ENCODE data around the gene BDNF. TPM values are rescaled to one million over a fixed set of nuclear protein-coding genes. Genes with fewer than 3 reads are reported as not detected.

The BDNF gene
- polyA plus RNA-seq, 4 donors, result 0.15 to 0.69 TPM; not detected in 2

DNA sequence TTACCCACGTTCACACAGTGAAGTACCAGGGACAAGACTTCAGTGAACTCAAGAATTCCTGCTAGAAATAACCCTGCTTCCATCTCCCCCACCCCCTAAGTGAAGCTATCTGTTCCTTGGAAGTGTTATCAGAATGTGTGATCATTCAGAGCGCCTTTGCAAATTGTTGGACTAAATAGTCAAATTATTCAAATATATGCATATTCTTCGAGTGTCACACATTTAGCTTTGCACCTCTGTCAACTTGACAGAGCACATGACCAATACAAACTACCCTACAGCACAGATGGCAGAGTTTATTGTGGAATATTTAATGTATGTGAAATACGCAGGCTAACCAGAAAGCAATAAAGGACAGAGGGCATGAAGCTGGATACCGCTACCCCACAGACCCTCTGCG lies 2.6 kb upstream of the BDNF start:
- no peak overlapping the region for H3K27ac ChIP-seq (ENCODE audit: low read depth in 1 of 3, low read length in 2 of 3)
- FAIRE-seq (no peak), DNase-seq (no peak)
- H3K4me3 ChIP-seq (ENCODE audit: low read depth in 1 of 3, low read length in 3 of 3), result no peak overlapping the region
- no peaks in the 10 kb centered on the region for H3K9me3 ChIP-seq (ENCODE audit: control insufficient read depth in 2 of 2, insufficient read depth in 1 of 2, low read depth in 1 of 2, low read length in 1 of 2)
- 27 to 38% (median 30%) methylated on average over 6 of the region's 6 CpGs for WGBS, 3 donors
- H3K36me3 ChIP-seq (ENCODE audit: control insufficient read depth in 3 of 3, insufficient read depth in 2 of 3, low read depth in 1 of 3, low read length in 3 of 3), result no peaks in the 10 kb centered on the region
- peaks cover 3 to 50% (median 17%) of the 10 kb centered on the region in 3 donors for H3K27me3 ChIP-seq (ENCODE audit: control insufficient read depth in 3 of 3, insufficient read depth in 3 of 3, low read length in 3 of 3)
- H3K4me1 ChIP-seq (ENCODE audit: control insufficient read depth in 3 of 3, insufficient read depth in 2 of 3, low read depth in 1 of 3, low read length in 2 of 3), result peaks cover 0 to 20% (median 2%) of the 10 kb centered on the region in 3 donors

DNA sequence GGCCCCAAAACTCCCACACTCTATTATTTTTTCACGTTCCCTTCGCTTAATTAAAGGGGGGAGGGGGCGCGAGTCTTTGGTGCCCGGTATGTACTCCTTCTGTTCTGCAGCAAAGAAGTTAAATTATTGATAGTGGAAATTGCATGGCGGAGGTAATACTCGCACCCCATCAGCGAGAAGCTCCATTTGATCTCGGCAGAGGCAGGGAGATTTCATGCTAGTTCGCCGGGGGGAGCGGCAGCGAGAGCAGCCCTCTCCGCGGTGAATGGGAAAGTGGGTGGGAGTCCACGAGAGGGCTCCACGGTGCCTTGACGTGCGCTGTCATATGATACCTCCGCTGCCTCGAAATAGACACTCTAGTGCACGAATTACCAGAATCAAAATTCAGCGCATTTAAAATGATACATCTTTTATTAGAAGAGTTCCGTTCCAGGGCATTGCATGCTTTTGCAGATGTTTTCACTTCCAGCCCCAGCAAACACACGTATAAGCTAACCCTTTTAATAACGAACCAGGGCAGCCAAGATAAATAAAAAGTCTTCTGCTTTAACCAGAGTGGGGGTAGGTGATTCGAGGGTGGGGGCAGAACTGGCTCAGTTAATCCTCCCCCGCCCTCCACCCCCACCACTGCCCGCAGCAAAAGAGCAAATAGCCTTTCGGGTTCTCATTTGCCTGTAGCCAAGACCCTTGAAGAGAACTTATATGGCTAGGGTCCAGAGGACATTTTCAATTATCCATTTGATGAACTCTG lies 1.3 kb upstream of the BDNF start:
- H3K9me3 ChIP-seq (ENCODE audit: control insufficient read depth in 2 of 2, insufficient read depth in 1 of 2, low read depth in 1 of 2, low read length in 1 of 2), result no peaks in the 10 kb centered on the region
- no peaks in the 10 kb centered on the region for H3K36me3 ChIP-seq (ENCODE audit: control insufficient read depth in 3 of 3, insufficient read depth in 2 of 3, low read depth in 1 of 3, low read length in 3 of 3)
- peak overlapping the region in 2 of 3 donors; percentile 43 to 49 for H3K4me3 ChIP-seq (ENCODE audit: low read depth in 1 of 3, low read length in 3 of 3)
- peaks cover 3 to 58% (median 17%) of the 10 kb centered on the region in 3 donors for H3K27me3 ChIP-seq (ENCODE audit: control insufficient read depth in 3 of 3, insufficient read depth in 3 of 3, low read length in 3 of 3)
- 1 to 2% (median 1%) methylated on average over 30 of the region's 30 CpGs for whole genome bisulfite sequencing, 3 donors
- FAIRE-seq (no peak), DNase-seq (peak in 1 of 2 donors; percentile 27)
- no peak overlapping the region for H3K27ac ChIP-seq (ENCODE audit: low read depth in 1 of 3, low read length in 2 of 3)
- H3K4me1 ChIP-seq (ENCODE audit: control insufficient read depth in 3 of 3, insufficient read depth in 2 of 3, low read depth in 1 of 3, low read length in 2 of 3), result peaks cover 0 to 20% (median 2%) of the 10 kb centered on the region in 3 donors

DNA sequence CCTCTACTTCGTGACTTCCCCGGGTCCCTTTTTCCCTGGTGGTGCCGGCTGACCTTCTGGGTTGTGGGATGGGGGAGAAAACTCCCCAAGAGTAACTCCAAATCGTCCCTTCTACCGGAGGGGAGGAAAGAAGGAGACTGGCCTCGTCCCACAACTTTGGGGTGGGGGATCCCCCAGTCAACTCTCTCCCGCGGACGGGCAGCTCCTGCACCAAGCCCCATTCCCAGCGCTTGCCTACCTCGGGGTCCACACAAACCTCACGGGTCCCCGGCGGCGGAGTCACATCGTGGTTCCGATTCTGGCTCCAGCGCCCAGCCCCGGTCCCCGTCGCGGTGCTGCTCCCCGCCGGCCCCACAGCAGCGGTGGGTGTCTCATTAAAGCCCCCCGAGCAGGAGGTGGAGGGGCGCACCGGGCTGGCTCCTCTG lies 317 bp downstream of the BDNF start:
- H3K27me3 ChIP-seq (ENCODE audit: control insufficient read depth in 3 of 3, insufficient read depth in 3 of 3, low read length in 3 of 3), result peaks cover 3 to 61% (median 17%) of the 10 kb centered on the region in 3 donors
- FAIRE-seq, result no peak
- no peaks in the 10 kb centered on the region for H3K36me3 ChIP-seq (ENCODE audit: control insufficient read depth in 3 of 3, insufficient read depth in 2 of 3, low read depth in 1 of 3, low read length in 3 of 3)
- no peak overlapping the region for H3K27ac ChIP-seq (ENCODE audit: low read depth in 1 of 3, low read length in 2 of 3)
- peak in 1 of 2 donors; percentile 22 for DNase-seq
- H3K9me3 ChIP-seq (ENCODE audit: control insufficient read depth in 2 of 2, insufficient read depth in 1 of 2, low read depth in 1 of 2, low read length in 1 of 2), result no peaks in the 10 kb centered on the region
- H3K4me3 ChIP-seq (ENCODE audit: low read depth in 1 of 3, low read length in 3 of 3), result peak overlapping the region; percentile 1 to 49 (median 40)
- peaks cover 0 to 20% (median 2%) of the 10 kb centered on the region in 3 donors for H3K4me1 ChIP-seq (ENCODE audit: control insufficient read depth in 3 of 3, insufficient read depth in 2 of 3, low read depth in 1 of 3, low read length in 2 of 3)
- 1 to 2% (median 2%) methylated on average over 26 to 28 of the region's 28 CpGs for WGBS, 3 donors

DNA sequence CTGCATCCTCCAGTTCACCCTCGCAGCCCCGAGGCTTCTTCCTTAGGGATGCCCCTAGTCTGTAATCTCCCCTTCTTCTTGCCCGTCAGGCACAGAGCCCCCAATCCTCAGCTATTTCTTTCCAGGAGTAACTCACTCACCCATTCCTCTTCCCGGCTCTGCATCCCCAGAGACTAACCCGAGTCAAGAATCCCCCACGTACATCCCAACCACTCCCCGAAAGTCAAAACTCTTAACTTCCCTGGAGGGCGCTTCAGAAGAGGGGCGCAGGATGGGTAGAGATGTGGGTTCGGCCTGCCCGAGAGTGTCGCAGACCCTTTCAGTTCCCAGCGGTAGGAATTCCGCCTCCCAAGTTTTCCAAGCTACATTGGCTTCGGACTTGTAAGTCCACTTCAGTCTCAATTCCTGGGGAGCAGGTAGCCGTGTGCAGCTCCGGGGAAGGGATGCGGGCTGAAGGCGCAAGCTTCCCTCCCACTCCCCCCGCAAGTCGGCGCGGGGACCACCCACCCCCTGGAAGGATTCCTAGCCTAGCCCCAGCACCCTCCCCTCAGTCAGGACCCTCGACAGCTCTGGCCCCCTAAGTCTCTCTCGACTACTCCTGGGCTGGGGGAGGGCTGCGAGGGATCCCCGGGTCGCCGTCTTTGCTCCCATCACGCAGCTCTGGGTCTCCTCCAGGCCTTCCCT lies 871 bp downstream of the BDNF start:
- H3K36me3 ChIP-seq (ENCODE audit: control insufficient read depth in 3 of 3, insufficient read depth in 2 of 3, low read depth in 1 of 3, low read length in 3 of 3), result no peaks in the 10 kb centered on the region
- WGBS, 3 donors, result 2 to 4% (median 4%) methylated on average over 30 of the region's 30 CpGs
- H3K4me1 ChIP-seq (ENCODE audit: control insufficient read depth in 3 of 3, insufficient read depth in 2 of 3, low read depth in 1 of 3, low read length in 2 of 3), result peaks cover 0 to 20% (median 2%) of the 10 kb centered on the region in 3 donors
- H3K27ac ChIP-seq (ENCODE audit: low read depth in 1 of 3, low read length in 2 of 3), result no peak overlapping the region
- no peaks in the 10 kb centered on the region for H3K9me3 ChIP-seq (ENCODE audit: control insufficient read depth in 2 of 2, insufficient read depth in 1 of 2, low read depth in 1 of 2, low read length in 1 of 2)
- peak overlapping the region in 2 of 3 donors; percentile 40 to 49 for H3K4me3 ChIP-seq (ENCODE audit: low read depth in 1 of 3, low read length in 3 of 3)
- FAIRE-seq, result no peak
- no peak for DNase-seq
- peaks cover 3 to 61% (median 17%) of the 10 kb centered on the region in 3 donors for H3K27me3 ChIP-seq (ENCODE audit: control insufficient read depth in 3 of 3, insufficient read depth in 3 of 3, low read length in 3 of 3)

DNA sequence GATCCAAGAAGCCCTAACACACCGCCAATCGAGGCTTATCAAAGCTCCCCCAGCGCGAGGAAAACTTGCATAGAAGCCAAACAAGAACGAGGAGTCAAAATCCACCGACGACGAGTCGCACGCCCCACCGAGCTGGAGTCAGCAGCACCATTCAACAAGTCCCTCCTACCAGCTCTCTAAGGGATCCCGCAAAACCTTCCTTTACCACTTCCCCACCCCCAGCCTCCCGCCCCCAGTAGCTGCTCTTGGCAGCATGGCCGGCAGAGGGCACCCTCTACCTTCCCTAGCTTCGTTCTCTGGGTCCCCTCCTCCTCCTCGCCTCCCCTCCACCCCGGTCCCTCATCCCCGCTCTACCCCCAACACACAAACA lies 1.4 kb downstream of the BDNF start:
- Histone ChIP-seq H3K27ac (ENCODE audit: low read depth in 1 of 3, low read length in 2 of 3) (no peak overlapping the region), H3K4me1 (ENCODE audit: control insufficient read depth in 3 of 3, insufficient read depth in 2 of 3, low read depth in 1 of 3, low read length in 2 of 3) (peaks cover 0 to 20% (median 2%) of the 10 kb centered on the region in 3 donors), H3K36me3 (ENCODE audit: control insufficient read depth in 3 of 3, insufficient read depth in 2 of 3, low read depth in 1 of 3, low read length in 3 of 3) (no peaks in the 10 kb centered on the region), H3K27me3 (ENCODE audit: control insufficient read depth in 3 of 3, insufficient read depth in 3 of 3, low read length in 3 of 3) (peaks cover 3 to 61% (median 17%) of the 10 kb centered on the region in 3 donors), H3K4me3 (ENCODE audit: low read depth in 1 of 3, low read length in 3 of 3) (peak overlapping the region in 1 of 3 donors; percentile 40), H3K9me3 (ENCODE audit: control insufficient read depth in 2 of 2, insufficient read depth in 1 of 2, low read depth in 1 of 2, low read length in 1 of 2) (no peaks in the 10 kb centered on the region)
- DNase-seq (peak; percentile 62 to 81), FAIRE-seq (no peak)
- WGBS, 3 donors, result 1 to 3% (median 1%) methylated on average over 17 to 18 of the region's 18 CpGs

DNA sequence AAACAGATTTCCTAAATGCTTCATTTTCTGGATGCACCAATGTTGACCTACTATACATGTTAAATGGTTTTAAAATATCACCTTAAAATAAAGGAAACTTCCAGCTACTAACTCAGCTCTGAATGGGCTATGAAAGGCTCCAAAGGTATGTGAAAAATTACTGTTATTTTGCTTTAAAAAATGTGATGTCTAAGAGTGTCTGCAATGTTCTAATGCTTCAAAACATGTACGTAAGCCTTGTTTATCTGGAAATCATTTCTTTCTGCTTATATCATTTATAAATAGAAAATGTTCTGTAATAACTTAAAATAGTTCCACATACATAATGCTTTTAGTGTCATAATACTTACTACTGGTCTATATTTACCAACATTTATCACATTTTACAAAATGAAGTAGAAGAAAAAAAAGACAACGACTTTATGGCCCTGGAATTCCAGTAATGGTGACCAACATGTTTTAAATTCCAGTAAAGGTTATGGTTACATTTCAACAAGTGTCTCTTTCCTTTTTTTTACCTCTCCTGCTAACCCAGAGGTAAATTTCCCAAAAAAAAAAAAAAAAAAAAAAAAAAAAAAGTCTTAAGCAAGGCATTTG lies 2.5 kb downstream of the BDNF start:
- no peaks in the 10 kb centered on the region for H3K9me3 ChIP-seq (ENCODE audit: control insufficient read depth in 2 of 2, insufficient read depth in 1 of 2, low read depth in 1 of 2, low read length in 1 of 2)
- DNase-seq (no peak), FAIRE-seq (no peak)
- H3K4me1 ChIP-seq (ENCODE audit: control insufficient read depth in 3 of 3, insufficient read depth in 2 of 3, low read depth in 1 of 3, low read length in 2 of 3), result peaks cover 0 to 20% (median 2%) of the 10 kb centered on the region in 3 donors
- H3K27me3 ChIP-seq (ENCODE audit: control insufficient read depth in 3 of 3, insufficient read depth in 3 of 3, low read length in 3 of 3), result peaks cover 3 to 54% (median 17%) of the 10 kb centered on the region in 3 donors
- 44 to 54% (median 49%) methylated on average over 2 of the region's 2 CpGs for WGBS, 3 donors
- H3K27ac ChIP-seq (ENCODE audit: low read depth in 1 of 3, low read length in 2 of 3), result no peak overlapping the region
- no peak overlapping the region for H3K4me3 ChIP-seq (ENCODE audit: low read depth in 1 of 3, low read length in 3 of 3)
- H3K36me3 ChIP-seq (ENCODE audit: control insufficient read depth in 3 of 3, insufficient read depth in 2 of 3, low read depth in 1 of 3, low read length in 3 of 3), result no peaks in the 10 kb centered on the region

DNA sequence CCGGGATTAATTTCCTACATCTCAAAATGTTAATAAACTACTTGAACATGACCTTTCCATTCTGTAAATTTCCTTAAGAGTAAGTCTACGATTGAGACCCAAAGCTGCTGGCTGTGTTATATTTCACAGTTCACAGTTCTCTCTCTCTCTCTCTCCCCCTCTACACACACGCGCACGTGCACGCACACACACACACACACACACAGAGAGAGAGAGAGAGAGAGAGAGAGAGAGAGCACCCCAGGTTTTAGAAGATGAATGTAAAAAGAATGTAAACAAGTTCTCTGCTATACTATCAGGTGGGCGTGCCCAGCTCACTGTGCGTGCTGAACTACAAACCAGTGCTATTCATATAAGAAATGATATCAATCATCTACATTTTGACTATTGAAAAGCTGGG lies 3.3 kb downstream of the BDNF start:
- no peak overlapping the region for H3K27ac ChIP-seq (ENCODE audit: low read depth in 1 of 3, low read length in 2 of 3)
- H3K27me3 ChIP-seq (ENCODE audit: control insufficient read depth in 3 of 3, insufficient read depth in 3 of 3, low read length in 3 of 3), result peaks cover 3 to 47% (median 17%) of the 10 kb centered on the region in 3 donors
- WGBS, 3 donors, result 27 to 36% (median 36%) methylated on average over 7 to 8 of the region's 8 CpGs
- H3K36me3 ChIP-seq (ENCODE audit: control insufficient read depth in 3 of 3, insufficient read depth in 2 of 3, low read depth in 1 of 3, low read length in 3 of 3), result no peaks in the 10 kb centered on the region
- no peak overlapping the region for H3K4me3 ChIP-seq (ENCODE audit: low read depth in 1 of 3, low read length in 3 of 3)
- no peak for DNase-seq
- peaks cover 0 to 20% (median 2%) of the 10 kb centered on the region in 3 donors for H3K4me1 ChIP-seq (ENCODE audit: control insufficient read depth in 3 of 3, insufficient read depth in 2 of 3, low read depth in 1 of 3, low read length in 2 of 3)
- no peaks in the 10 kb centered on the region for H3K9me3 ChIP-seq (ENCODE audit: control insufficient read depth in 2 of 2, insufficient read depth in 1 of 2, low read depth in 1 of 2, low read length in 1 of 2)
- no peak for FAIRE-seq

DNA sequence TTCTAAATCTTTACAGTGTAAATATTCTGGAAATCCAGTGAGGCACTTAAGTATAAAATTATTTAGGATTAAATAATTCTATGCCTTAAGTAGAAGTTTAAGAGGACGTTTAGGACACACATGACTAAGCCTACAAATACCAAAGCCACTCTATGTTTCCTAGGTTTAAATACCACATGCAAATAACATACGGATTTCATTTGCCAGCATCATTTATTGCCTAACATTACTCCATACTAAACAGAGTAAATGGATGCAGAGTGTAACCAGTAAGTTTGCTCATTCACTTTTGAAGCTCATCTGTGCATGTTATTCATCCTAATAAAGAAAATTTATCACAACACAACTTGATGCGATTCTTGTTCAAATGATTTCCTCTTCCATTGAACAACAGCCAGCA lies 4.1 kb downstream of the BDNF start:
- H3K4me1 ChIP-seq (ENCODE audit: control insufficient read depth in 3 of 3, insufficient read depth in 2 of 3, low read depth in 1 of 3, low read length in 2 of 3), result peaks cover 0 to 17% (median 2%) of the 10 kb centered on the region in 3 donors
- DNase-seq (no peak), FAIRE-seq (no peak)
- H3K27me3 ChIP-seq (ENCODE audit: control insufficient read depth in 3 of 3, insufficient read depth in 3 of 3, low read length in 3 of 3), result peaks cover 3 to 39% (median 13%) of the 10 kb centered on the region in 3 donors
- H3K36me3 ChIP-seq (ENCODE audit: control insufficient read depth in 3 of 3, insufficient read depth in 2 of 3, low read depth in 1 of 3, low read length in 3 of 3), result no peaks in the 10 kb centered on the region
- 54 to 59% (median 58%) methylated on average over 3 of the region's 3 CpGs for WGBS, 3 donors
- H3K4me3 ChIP-seq (ENCODE audit: low read depth in 1 of 3, low read length in 3 of 3), result no peak overlapping the region
- H3K9me3 ChIP-seq (ENCODE audit: control insufficient read depth in 2 of 2, insufficient read depth in 1 of 2, low read depth in 1 of 2, low read length in 1 of 2), result no peaks in the 10 kb centered on the region
- no peak overlapping the region for H3K27ac ChIP-seq (ENCODE audit: low read depth in 1 of 3, low read length in 2 of 3)

Data from small intestine (tissue), 7 donors.